ENCODE results near the gene ZNF319.

Gene ZNF319

GRCh38 chr16:57970970-57971369, 29.5 kb downstream of the ZNF319 start, which contains the start of gene CNGB1:
CNGB1 (minus strand) TSS chr16:57971128; CDS start chr16:57967286, 3,842 bp downstream.
- no peak for DNase-seq

GRCh38 chr16:57970319-57970718, 30.2 kb downstream of the ZNF319 start:
- DNase-seq, result no peak

DNA sequence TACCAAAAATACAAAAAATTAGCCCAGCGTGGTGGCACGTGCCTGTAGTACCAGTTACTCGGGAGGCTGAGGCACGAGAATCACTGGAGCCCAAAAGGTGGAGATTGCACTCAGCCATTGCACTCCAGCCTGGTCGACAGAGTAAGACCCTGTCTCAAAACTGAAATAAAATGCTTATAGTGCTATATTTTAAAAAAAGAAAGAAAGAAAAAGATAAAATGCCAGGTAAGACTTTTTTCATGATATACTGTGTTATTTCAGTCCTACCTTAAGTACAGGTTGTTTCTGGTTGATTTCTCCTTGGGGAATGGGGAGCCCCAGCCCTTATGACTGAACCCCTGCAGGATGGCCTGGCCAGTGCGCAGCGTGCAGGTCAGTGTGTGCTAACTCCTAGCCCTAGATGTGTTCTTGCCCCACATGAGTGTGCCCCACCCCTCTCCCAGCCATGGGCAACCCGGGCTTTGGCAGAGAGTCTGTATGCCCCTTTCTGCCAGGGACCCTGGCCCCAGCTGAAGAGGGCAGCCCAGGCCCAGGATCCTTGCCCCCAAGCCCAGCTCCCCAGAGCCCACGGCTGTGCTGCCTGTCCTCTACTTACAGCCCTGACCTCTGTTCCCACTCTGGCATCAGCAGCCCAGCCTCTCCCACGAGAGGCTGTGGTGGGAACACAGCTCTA, 30.9 kb downstream of the ZNF319 start:
- no peak for DNase-seq

GRCh38 chr16:57967916-57968315, 32.6 kb downstream of the ZNF319 start:
- no peak for DNase-seq

DNA sequence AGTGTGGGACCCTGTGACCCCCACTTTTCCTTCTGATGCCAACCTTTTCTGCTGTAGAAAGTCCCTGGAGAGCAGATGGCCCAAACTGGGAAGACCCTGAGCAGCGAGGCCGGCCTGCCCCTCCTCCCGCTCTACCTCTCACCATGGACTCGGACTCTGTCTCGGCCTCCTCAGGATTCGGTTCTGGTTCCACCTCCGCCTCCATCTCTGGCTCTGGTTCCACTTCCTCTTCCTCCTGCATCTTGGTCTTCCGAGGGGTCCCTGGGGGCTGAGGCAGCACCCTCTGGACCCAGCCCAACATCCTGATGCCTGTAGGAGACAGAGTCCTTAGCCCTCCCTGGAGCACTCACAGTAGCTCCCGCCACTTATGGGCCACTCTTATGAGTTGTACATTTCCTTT, 33.5 kb downstream of the ZNF319 start:
- DNase-seq, result no peak

DNA sequence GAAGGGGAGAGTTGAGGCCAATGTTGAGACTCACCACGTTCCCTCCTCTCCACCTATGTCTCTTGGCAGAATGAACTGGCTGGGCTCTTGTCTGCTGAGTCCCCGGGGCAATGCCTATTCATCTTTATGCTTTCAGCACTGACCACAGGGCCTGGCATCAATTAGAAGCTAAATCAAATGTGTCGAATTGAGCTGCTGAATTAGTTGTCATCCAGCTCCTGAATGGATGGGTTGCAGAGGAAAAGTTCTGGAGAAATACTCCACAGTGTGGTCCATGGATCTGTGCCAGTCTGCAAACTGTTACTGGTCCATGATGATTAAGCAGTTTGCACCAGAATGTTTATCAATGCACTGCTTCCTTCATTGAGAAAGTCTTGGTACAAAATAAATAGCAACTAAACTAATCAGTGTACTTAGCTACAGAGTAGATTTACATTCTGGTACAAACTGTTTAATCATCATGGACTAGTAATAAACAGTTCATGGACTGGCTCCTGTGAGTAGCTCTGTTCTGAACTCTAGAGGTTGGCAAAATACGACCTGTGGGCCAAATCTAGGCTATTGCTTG, 34.2 kb downstream of the ZNF319 start:
- DNase-seq, result no peak

GRCh38 chr16:57964157-57964700, 36.2 kb downstream of the ZNF319 start:
- DNase-seq, result no peak

GRCh38 chr16:57962756-57963155, 37.7 kb downstream of the ZNF319 start:
- no peak for DNase-seq

GRCh38 chr16:57962046-57962445, 38.4 kb downstream of the ZNF319 start:
- no peak for DNase-seq

- no peak for DNase-seq
These were observed 38.9 kb downstream of the ZNF319 start for GRCh38 chr16:57961538-57961937.

DNA sequence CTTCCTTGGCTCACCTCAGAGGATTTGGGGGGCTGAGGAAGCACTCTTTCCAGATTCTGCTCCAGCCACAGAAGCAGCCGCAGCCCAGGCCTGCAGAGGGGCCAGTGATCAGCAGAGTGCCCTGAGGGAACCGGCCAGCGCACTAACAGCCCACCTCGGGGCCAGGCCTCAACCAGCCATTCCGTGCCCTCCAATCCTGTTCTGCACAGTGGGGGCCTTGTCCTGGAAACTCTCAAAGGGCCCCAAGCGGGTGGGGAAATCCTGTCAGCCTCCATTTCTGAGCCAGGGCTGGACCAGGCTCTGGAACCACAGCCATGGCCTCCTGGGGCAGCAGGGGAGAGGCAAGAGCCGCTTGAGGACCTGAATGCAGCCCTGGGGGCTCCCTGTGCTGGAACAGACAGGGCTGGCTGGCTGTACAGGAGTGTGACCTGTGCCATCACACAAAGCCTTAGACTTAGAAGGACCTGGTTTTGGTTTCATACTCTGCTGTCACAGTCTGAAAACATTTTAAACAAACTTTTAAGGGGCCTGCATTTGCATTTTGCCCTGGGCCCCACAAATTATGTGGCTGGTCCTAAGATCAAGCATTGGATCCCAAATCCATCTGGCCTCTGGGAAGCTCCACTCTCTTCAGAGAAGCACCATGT, 39.5 kb downstream of the ZNF319 start:
- no peak for DNase-seq

DNA sequence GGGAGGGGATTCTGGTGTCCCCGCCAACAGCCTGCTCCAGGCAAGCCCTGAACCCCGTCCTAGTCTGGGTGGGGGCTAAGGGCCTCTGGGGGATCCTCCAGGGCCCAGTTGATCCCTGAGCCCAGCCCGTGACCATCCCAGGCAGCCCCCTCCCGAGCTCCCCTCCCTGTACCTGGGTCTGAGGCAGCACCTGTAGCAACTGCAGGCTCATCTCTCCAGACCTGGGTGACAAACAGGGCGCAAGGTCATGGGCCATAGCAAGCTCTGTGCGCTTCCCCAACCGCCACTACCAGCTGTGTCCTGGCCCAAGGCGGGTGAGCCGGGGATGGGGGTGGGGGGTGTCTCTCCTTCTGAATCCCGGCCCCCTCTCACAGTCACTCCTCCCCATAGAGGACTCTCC, 40.2 kb downstream of the ZNF319 start:
- no peak for DNase-seq

DNA sequence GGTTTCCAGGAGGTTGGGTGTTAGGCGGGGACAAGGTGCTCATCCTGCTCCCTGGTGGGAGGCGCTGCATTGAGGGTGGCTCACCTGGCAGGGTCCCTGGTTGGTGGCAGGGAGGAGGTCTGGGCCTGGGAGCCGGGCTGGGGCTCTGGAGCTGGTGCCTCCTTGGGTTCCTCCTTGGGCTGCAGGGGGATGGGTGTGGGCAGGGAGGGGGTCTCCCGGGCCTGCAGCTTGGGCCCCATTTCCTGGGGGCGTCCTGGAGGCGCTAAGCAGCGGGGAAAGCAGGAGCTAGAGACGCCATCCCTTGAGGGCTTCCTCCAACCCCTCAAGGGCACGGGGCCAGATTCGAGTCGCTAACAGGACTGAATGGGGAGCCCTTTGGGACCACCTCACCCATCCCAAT, 40.7 kb downstream of the ZNF319 start:
- DNase-seq, result no peak

GRCh38 chr16:57959121-57959520, 41.4 kb downstream of the ZNF319 start:
- DNase-seq, result no peak

GRCh38 chr16:57958544-57958943, 41.9 kb downstream of the ZNF319 start:
- no peak for DNase-seq

DNA sequence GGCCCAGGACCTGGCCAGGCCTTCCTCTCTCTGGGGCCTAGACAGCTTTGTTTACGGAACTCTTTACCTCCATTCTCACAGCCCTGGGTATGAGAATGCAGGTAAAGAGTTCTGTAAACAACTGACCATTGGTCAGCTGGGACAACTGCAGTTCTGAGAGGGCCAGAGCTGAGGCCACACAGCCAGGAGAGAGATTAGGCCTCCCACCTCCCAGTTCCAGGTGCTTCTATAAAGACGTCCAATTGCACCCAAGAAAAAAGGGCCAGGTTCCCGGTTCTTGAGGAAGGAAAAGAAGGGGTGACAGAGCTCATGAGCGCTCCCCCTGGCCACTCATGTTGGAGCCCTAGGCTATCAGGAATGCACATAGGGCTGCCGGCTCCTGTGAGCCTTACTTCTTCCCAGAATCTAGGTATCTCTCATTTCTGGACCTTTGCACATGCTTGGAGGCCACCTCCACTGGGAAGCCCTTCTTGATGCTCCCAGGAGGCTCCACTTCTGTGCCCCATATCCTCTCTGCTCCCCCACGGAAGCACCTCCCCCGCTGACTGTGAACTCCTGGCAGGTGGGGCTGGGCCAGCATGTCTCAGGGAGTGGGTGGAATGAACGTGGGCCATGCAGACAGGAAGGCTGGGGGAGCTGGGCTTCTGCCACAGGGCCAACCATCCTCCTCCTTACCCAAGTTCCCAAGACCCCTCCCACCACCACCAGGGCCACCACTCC, 42.6 kb downstream of the ZNF319 start:
- no peak for DNase-seq

DNA sequence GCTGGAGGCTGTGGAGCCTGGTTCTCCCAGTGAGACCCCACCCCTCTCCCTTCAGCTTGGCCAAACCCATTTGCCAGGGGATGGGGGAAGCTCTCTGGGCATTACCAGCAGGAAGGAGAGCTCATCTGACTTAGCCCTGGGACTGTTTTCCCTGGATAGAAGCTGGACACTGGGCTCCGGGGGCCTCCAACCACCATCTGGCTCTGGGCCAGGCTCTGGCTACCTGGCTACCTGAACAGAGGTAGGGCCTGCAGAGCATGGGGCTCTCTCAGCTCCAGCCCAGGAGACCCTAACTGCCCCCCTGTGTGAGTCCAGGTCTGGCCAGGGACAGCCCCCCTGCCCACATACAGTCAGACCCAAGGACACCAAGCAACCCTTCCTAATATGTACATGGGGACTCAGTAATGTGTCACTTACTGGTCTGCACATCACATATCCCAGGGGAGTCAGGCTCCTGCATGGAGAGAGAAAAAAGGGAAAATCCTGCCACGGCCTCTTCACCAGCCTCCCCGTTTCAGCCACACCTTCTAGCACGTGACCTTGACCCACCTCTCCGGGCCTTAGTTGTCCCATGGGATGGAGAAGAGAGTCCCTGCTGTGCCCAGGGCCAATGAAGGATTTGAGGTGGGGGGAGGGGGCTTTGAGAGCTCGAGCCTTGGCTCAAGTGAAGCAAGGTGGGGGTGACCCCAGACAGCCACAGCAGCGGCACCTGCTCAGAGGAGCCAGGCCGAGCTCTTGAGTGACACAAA, 43.4 kb downstream of the ZNF319 start:
- no peak for DNase-seq

DNA sequence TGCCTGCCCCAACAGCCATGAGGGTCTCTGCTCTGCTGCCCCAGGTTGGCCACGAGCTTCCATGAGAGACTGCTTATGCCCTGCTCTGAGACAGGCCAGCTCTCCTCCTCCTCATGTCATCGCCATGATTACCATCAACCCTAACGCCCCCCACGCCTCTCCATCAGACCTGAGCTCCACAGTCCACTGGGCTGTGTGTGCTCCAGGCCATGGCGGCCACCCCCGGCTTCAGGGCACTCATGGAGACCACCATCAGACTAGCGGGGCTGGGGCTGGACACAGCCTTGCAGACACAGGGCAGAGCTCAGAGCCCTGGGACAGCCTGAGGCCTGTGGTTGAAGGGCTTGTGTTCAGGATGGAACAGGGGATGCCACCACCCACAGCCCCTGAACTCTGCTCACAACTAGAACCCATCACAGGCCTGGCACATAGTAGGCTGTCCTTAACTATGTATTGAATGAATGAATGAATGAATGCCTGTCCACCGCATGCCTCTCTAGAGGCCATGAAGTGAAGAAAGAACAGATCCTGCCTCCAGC, 44.1 kb downstream of the ZNF319 start:
- no peak for DNase-seq

DNA sequence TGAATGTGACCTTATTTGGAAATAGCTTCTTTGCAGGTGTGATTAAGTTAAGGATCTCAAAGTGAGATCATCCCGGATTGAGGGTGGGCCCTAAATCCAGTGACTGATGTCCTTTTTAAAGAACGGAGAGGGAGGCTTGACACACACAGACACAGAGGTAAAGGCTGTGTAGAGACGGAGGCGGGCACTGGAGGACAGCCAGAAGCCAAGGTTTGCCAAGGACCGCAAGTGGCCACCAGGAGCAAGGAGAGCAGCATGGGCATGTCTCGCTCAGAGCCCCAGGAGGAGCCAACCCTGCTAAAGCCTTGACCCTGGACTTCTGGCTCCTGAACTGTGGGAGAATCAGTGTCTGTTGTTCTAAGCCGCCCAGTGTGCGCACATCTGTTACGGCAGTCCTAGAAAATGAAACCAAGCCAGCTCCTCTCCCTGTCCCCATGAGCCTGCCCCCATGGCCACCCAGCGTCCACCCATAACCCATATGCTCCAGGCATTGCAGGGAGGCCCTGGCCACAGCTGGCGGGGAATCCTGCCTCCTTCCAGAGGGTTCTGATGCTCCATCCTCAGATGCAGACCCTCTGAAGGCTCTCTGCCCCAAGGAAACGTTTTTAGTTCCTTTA, 44.8 kb downstream of the ZNF319 start:
- no peak for DNase-seq

- DNase-seq, result no peak
These were observed 46.6 kb downstream of the ZNF319 start for GRCh38 chr16:57953857-57954256.

GRCh38 chr16:57952909-57953308, 47.6 kb downstream of the ZNF319 start:
- no peak for DNase-seq

Measured in NCI-H187 (cell line).